ENCODE results near the gene TBXA2R.
"Not testable (repeated sequence)": the region's sequence is repeated elsewhere in the genome, so short reads cannot be mapped to it uniquely, and the experiment has no call there.

DNA sequence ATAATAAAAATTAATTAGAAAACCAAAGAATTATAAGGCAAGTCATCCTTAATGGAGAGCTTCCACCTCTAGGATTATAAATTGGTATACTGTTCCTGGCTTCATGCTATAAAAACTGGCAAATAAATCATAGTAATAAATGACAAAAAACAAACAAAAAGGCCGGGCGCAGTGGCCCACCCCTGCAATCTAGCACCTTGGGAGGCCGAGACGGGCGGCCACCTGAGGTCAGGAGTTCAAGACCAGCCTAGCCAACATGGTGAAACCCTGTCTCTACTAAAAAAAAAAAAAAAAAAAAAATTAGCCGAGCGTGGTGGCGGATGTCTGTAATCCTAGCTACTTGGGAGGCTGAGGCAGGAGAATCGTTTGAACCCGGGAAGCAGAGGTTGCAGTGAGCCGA is 36.6 kb downstream of the TBXA2R start:
- TF ChIP-seq, protein P1, sequence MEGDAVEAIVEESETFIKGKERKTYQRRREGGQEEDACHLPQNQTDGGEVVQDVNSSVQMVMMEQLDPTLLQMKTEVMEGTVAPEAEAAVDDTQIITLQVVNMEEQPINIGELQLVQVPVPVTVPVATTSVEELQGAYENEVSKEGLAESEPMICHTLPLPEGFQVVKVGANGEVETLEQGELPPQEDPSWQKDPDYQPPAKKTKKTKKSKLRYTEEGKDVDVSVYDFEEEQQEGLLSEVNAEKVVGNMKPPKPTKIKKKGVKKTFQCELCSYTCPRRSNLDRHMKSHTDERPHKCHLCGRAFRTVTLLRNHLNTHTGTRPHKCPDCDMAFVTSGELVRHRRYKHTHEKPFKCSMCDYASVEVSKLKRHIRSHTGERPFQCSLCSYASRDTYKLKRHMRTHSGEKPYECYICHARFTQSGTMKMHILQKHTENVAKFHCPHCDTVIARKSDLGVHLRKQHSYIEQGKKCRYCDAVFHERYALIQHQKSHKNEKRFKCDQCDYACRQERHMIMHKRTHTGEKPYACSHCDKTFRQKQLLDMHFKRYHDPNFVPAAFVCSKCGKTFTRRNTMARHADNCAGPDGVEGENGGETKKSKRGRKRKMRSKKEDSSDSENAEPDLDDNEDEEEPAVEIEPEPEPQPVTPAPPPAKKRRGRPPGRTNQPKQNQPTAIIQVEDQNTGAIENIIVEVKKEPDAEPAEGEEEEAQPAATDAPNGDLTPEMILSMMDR (IDR thresholded peaks at IDR 0.05; ENCODE audit: low read depth, low read length, missing input control) = not testable (repeated sequence)
- not testable (repeated sequence) for TF ChIP-seq RAD21, FOXA2 (IDR thresholded peaks at IDR 0.05)
- TF ChIP-seq, protein P2, sequence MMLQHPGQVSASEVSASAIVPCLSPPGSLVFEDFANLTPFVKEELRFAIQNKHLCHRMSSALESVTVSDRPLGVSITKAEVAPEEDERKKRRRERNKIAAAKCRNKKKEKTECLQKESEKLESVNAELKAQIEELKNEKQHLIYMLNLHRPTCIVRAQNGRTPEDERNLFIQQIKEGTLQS (IDR thresholded peaks at IDR 0.05) = not testable (repeated sequence)

Data from liver (tissue), 3 donors.